Measurements from ENCODE around the gene SSBP1.

GRCh38 chr7:141693082-141693481, 45.1 kb upstream of the SSBP1 start:
- no peak for TF ChIP-seq POLR2AphosphoS5 (IDR thresholded peaks at IDR 0.05)
- no peak for TF ChIP-seq CTCF (IDR thresholded peaks at IDR 0.05)

Data from transverse colon (tissue), 4 donors.